Activated B cell treated with CpG ODN at 0.5 μM for 24 hours (primary cell): ENCODE results near the gene FEV. TPM values are rescaled to one million over a fixed set of nuclear protein-coding genes. Genes with fewer than 3 reads are reported as not detected.

Source experiments
- ATAC-seq: fragments of 200-7000 bp; cut with Tn5 transposase; one replicate; pipeline ENCODE4 v1.10.0; 2021; ENCODE audit warnings: low read depth, mild to moderate bottlenecking, moderate library complexity
- CTCF ChIA-PET: fragments of 350-600 bp; sonication (Branson Sonifier 250); formaldehyde crosslinking; loops from one replicate; lab custom pipeline; 2021; ENCODE audit warnings: antibody characterized with exemption; lab: Charles Lee
- POLR2A ChIA-PET: fragments of 350-600 bp; sonication (Branson Sonifier 250); formaldehyde crosslinking; loops from one replicate; lab custom pipeline; 2021; ENCODE audit warnings: antibody characterized with exemption; lab: Charles Lee
- DNase-seq: peaks from one replicate; pipeline ENCODE4 v3.0.0; 2022
- H3K27ac Mint-ChIP-seq: one replicate; pipeline ENCODE4 v1.8.0; 2020; ENCODE audit warnings: mixed read lengths
- H3K27me3 Mint-ChIP-seq: one replicate; pipeline ENCODE4 v1.8.0; 2021; ENCODE audit warnings: mixed read lengths
- H3K36me3 Mint-ChIP-seq: one replicate; pipeline ENCODE4 v1.8.0; 2021; ENCODE audit warnings: low read depth, mixed read lengths
- H3K4me1 Mint-ChIP-seq: one replicate; pipeline ENCODE4 v1.8.0; 2021; ENCODE audit warnings: mixed read lengths
- H3K4me3 Mint-ChIP-seq: one replicate; pipeline ENCODE4 v1.8.0; 2020; ENCODE audit warnings: mild to moderate bottlenecking, mixed read lengths
- H3K9me3 Mint-ChIP-seq: one replicate; pipeline ENCODE4 v1.8.0; 2020; ENCODE audit warnings: mixed read lengths
- intact Hi-C: fragments of 100-400 bp; cut with micrococcal nuclease; formaldehyde crosslinking; loops from one replicate; pipeline ENCODE4 v1.15.1; 2024
- total RNA-seq: library from RNA; stranded (reverse); gene quantifications from 2 replicates; pipeline ENCODE4 v1.2.3, GENCODE V29; 2022
- TF ChIP-seq, protein P1 (sequence below): fragments of 200-600 bp; IDR thresholded peaks from one replicate; pipeline ENCODE4 v1.8.0; 2022; ENCODE audit warnings: antibody characterized with exemption, mild to moderate bottlenecking

Gene FEV
- total RNA-seq, 1 donor from 2014 or later = not detected

DNA sequence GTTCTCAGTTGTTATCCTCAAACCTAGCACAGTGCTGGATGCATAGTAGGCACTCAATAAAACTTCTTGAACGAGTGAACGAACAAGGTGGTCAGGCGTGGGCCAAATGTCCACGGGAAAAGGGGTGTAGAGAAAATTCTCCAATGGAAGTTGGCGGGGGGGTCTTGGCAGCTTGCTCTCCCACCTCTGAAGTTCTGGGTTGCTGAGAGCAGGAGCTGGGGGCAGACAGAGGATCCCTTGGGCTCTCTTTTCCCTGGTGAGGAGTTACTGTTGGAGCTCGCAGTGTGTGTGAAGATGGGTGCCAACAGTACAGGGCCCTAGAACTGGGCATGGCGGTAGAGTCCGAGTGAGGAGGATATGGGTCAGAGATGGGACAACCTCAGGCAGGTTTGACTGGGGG is 10.6 kb upstream of the FEV start:
- H3K4me3 Mint-ChIP-seq = no peak overlapping the region
- POLR2A ChIA-PET = no interaction called here
- peaks cover 16% of the 10 kb centered on the region for H3K4me1 Mint-ChIP-seq

DNA sequence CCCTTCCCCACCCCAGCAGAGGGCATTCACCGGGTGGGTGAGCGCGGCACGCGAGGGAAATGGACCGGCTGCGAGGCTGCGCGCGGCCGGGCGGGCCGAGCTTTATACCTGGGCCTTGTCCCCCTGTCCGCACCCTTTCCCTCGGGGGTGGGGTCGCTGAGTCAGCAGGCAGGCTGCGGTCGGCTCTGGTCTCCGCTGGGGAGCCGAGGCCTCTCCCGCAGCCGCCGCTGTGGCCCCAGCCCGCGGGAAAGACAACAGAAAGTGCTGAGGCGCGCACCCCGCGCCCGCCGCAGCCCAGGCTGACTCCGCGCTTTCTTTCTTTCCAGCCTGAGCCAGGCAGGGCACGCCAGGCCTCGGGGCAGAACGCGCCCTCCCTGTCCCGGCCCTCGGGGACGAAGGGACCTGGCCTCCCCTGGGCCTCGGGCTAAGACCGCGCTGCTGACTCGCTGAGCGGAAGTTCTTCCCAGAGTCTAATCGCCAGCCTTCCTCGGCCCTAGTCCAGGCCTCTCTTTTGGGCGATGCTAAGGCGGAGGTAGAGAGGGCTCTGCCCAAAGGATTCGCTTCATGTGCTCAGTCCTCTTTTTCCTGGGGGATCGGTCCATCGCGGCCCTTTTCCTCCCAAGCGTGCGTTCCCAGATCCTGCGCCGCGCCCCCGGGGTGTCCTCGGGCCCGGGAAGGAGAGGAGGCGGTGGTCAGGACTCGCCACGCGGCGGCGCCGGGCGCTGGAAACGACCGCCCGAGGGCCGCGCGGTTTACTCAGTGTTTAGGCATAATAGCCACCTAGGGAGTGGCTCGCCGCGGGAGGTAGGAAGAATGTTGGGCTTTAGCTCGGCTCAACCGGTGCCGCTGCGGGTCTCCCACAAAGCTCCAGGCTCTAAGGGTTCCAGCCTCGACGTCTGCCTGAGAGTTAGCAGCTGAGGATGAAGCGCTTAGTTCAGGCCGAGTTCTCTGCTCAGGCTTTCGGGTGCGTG is 8.6 kb upstream of the FEV start, which contains the start of gene CRYBA2:
Gene CRYBA2 (minus strand): TSS at position 78 of the 971 bp plus-strand sequence. CDS start 246 bp downstream, outside the sequence.
- Mint-ChIP-seq H3K27me3 (peaks cover 73% of the 10 kb centered on the region), H3K36me3 (no peaks in the 10 kb centered on the region), H3K27ac (no peak within 1 kb of the TSS), H3K4me3 (no peak within 1 kb of the TSS), H3K4me1 (peaks cover 16% of the 10 kb centered on the region), H3K9me3 (no peaks in the 10 kb centered on the region)
- POLR2A ChIA-PET = no interaction called here
- intact Hi-C loops = no loop called here
- TF ChIP-seq, protein P1, sequence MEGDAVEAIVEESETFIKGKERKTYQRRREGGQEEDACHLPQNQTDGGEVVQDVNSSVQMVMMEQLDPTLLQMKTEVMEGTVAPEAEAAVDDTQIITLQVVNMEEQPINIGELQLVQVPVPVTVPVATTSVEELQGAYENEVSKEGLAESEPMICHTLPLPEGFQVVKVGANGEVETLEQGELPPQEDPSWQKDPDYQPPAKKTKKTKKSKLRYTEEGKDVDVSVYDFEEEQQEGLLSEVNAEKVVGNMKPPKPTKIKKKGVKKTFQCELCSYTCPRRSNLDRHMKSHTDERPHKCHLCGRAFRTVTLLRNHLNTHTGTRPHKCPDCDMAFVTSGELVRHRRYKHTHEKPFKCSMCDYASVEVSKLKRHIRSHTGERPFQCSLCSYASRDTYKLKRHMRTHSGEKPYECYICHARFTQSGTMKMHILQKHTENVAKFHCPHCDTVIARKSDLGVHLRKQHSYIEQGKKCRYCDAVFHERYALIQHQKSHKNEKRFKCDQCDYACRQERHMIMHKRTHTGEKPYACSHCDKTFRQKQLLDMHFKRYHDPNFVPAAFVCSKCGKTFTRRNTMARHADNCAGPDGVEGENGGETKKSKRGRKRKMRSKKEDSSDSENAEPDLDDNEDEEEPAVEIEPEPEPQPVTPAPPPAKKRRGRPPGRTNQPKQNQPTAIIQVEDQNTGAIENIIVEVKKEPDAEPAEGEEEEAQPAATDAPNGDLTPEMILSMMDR = no peak
- CTCF ChIA-PET = interaction anchor here (0.9 kb wide), 1 partner anchor 161 kb away, joined by 3 read pairs; no protein-coding TSS in a partner anchor
- no peak for ATAC-seq
- DNase-seq = no peak

More for the DNA sequence above, 10.6 kb upstream of the FEV start:
- H3K36me3 Mint-ChIP-seq = no peaks in the 10 kb centered on the region
- H3K9me3 Mint-ChIP-seq = no peaks in the 10 kb centered on the region
- DNase-seq = no peak
- CTCF ChIA-PET = interaction anchor here (0.5 to 2.9 kb wide), 10 partner anchors 13 to 329 kb away, joined by 3 to 25 read pairs (median 3); no protein-coding TSS in a partner anchor
- TF ChIP-seq, protein P1 = no peak
- H3K27me3 Mint-ChIP-seq = peaks cover 63% of the 10 kb centered on the region
- no peak for ATAC-seq
- intact Hi-C loops = loop anchor here (5.0 kb wide), 1 partner anchor 62 kb away; no protein-coding TSS in a partner anchor
- H3K27ac Mint-ChIP-seq = no peak overlapping the region

DNA sequence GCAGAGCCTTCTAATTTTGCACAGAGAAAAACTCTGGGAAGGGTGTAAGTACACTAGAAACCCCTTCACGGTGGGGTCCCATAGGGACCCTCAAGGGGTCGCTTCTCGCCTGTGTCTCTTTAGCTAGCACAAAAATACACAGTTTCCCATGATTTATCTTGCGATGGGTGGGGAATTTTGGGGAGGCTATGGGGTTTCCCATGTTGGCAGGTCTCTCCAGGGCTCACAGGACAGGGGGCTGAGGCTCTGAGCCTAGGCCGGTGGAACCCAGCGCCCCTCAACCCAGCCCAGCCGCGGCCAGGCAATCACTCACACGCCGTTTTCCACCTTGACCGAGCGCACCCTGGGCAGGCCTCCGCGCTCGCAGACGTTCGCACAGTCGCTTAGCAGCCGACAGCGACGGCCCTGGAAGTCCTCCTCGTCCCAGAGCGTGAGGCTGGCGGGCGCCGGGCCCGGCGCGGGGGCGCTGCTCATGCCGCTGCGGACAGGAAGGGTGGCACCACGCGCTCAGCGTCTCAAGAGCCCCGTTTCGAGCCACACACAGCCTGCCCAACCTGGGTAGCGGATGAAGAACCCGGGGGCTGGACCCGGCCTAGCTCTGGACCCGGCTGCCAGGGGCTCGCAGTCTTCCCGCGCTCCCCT is 7.8 kb upstream of the FEV start:
- ATAC-seq = no peak
- Mint-ChIP-seq H3K27me3 (peaks cover 72% of the 10 kb centered on the region), H3K36me3 (no peaks in the 10 kb centered on the region), H3K9me3 (no peaks in the 10 kb centered on the region), H3K27ac (no peak overlapping the region), H3K4me3 (no peak overlapping the region), H3K4me1 (peaks cover 16% of the 10 kb centered on the region)
- ChIA-PET POLR2A (no interaction called here), CTCF (no interaction called here)
- intact Hi-C loops = no loop called here
- no peak for DNase-seq
- TF ChIP-seq, protein P1 = no peak

DNA sequence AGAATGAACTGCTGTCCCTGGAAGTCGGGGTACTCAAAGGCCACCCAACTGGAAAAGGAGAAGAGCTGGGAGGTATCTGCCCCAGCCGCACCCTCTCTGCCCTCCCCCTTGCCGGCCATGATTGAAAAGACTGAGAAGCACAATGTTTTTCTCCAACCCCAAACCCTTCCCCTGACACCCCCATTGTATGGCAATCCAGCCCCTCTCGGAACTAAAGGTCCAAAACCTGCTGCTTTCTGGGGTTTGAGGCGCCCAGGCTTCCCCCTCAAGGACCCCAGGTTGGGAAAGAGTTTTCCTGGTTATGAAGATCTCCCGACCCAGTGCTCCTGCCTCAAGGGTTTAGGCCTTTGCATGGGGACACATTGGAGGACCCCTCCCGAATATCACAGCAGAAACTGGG is 7.2 kb upstream of the FEV start:
- POLR2A ChIA-PET = no interaction called here
- Mint-ChIP-seq H3K36me3 (no peaks in the 10 kb centered on the region), H3K27me3 (peaks cover 74% of the 10 kb centered on the region), H3K4me3 (no peak overlapping the region), H3K9me3 (no peaks in the 10 kb centered on the region), H3K4me1 (peaks cover 16% of the 10 kb centered on the region), H3K27ac (no peak overlapping the region)
- CTCF ChIA-PET = no interaction called here
- intact Hi-C loops = no loop called here
- ATAC-seq (no peak), DNase-seq (no peak)
- TF ChIP-seq, protein P1 = no peak
